ENCODE data around the gene IFFO2.

IFFO2 gene

GRCh38 chr1:18950401-18951026 is 6.0 kb downstream of the IFFO2 start:
- Mint-ChIP-seq H3K36me3 (ENCODE audit: low read depth) (peaks cover 12% of the 10 kb centered on the region), H3K4me1 (peaks cover 93% of the 10 kb centered on the region), H3K9me3 (no peaks in the 10 kb centered on the region), H3K4me3 (peak overlapping the region; percentile 80), H3K27ac (peak overlapping the region; percentile 99), H3K27me3 (no peaks in the 10 kb centered on the region)
- DNase-seq (peak; percentile 38), ATAC-seq (no peak)

GRCh38 chr1:18949686-18950400 is 6.6 kb downstream of the IFFO2 start:
- Mint-ChIP-seq H3K4me1 (peaks cover 96% of the 10 kb centered on the region), H3K4me3 (peak overlapping the region; percentile 80), H3K9me3 (no peaks in the 10 kb centered on the region), H3K27ac (peak overlapping the region; percentile 99), H3K27me3 (no peaks in the 10 kb centered on the region), H3K36me3 (ENCODE audit: low read depth) (peaks cover 12% of the 10 kb centered on the region)
- ATAC-seq (no peak), DNase-seq (peak; percentile 40)

DNA sequence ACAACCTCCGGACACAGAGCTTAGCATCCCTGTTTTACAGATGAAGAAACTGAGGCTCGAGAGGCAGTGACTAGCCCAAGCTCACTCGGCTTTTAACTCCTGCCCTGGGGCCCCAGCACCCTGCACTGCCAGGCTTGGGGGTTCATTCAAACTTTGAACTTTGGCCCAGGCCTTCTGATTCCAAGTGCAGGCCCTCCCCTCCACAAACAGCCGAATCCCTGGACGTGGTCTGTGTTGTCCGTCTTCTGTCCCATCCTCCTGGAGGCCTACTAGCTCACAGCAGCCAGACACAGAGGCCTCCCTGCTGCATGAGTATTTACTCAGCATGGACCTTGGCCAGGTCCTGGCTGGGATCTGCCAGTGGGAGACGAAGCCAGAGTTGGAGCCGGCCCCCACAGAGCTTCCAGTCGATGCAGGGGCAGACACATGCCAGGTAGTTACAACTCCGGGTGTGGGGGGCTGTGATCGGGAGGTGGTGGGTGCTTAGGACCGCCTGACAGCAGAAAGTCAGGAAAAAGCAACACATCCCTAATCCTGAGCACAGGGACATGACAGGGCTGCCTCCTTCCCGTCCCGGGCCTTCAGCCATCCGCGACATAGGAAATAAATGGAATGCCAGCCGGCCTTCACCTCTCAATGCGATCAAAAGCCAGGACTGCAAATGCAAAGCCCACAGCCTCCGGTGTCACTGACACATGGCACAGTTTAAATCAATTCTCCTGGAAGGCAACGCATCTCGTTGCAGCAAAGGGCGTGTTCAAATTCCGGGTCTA is 7.4 kb downstream of the IFFO2 start:
- Mint-ChIP-seq H3K27me3 (no peaks in the 10 kb centered on the region), H3K4me1 (peaks cover 93% of the 10 kb centered on the region), H3K4me3 (peak overlapping the region; percentile 80), H3K36me3 (ENCODE audit: low read depth) (peaks cover 13% of the 10 kb centered on the region), H3K9me3 (no peaks in the 10 kb centered on the region), H3K27ac (peak overlapping the region; percentile 99)
- no peak for ATAC-seq
- DNase-seq = no peak

DNA sequence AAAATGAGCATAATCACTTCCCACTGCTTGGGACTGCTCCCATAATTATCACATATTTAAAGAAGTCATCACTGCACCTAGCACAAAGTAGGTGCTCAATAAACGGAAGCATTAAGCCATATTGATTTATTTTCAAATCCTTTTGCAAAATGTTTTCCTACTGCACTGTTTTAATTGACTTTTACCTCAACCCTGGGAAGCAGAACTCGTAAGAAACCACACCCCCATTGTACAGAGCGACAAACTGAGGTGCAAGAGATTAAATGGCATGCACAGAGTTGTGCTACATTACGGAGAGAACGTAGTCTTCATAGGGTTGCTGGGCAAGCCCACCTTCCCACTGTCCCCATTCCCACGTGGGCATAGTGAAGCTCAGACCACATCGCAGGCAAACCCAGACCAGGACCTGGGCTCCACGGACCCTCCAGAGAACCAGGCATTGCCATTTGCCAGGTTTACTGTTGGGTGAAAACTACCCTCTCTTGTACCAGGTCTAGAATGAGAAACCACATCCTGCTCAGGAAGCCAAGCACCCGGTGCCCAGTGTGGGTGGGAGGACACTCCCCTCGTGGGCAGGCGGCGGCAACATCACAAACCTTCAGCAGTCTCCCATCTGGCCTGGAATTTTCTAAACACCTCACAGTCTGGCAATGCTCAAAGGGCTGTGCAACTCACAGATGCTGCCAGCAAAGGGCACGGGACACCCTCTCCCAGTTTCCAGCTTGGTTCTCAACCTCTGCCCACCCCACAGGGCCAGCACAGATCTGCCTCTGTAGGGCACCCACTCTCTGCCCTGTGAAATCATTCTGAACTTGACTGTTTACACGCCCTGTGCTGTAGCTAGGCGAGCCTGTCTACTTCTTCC is 8.2 kb downstream of the IFFO2 start:
- Mint-ChIP-seq H3K4me1 (peaks cover 91% of the 10 kb centered on the region), H3K9me3 (no peaks in the 10 kb centered on the region), H3K4me3 (peak overlapping the region; percentile 80), H3K27me3 (no peaks in the 10 kb centered on the region), H3K27ac (peak overlapping the region; percentile 99), H3K36me3 (ENCODE audit: low read depth) (peaks cover 14% of the 10 kb centered on the region)
- DNase-seq (peak; percentile 68), ATAC-seq (peak; percentile 29)

DNA sequence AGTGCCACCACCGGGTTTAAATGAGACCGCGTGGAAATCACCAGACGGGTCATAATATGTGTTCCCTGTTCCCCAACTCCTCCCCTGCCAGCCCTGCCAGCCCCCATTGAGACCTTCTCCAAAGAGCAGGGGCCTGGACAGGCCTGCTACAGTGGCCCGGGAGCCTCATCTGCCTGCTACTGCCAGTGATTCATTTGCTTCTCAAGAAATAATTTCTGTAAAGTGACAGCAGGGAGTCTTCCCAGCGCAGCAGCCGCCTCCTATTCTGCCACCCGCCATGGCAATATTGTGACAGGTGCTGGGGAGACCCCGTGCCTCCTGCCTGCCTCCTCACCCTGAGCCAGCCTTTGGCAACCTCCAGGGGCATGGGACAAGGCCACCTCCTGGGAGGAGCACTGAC is 8.9 kb downstream of the IFFO2 start:
- Mint-ChIP-seq H3K4me1 (peaks cover 84% of the 10 kb centered on the region), H3K27ac (peak overlapping the region; percentile 99), H3K4me3 (no peak overlapping the region), H3K9me3 (no peaks in the 10 kb centered on the region), H3K36me3 (ENCODE audit: low read depth) (peaks cover 13% of the 10 kb centered on the region), H3K27me3 (no peaks in the 10 kb centered on the region)
- ATAC-seq (no peak), DNase-seq (no peak)

GRCh38 chr1:18946550-18947381 is 9.7 kb downstream of the IFFO2 start:
- no peaks in the 10 kb centered on the region for H3K9me3 Mint-ChIP-seq
- H3K27ac Mint-ChIP-seq = peak overlapping the region; percentile 99
- H3K4me1 Mint-ChIP-seq = peaks cover 82% of the 10 kb centered on the region
- H3K36me3 Mint-ChIP-seq (ENCODE audit: low read depth) = peaks cover 9% of the 10 kb centered on the region
- H3K4me3 Mint-ChIP-seq = no peak overlapping the region
- no peaks in the 10 kb centered on the region for H3K27me3 Mint-ChIP-seq
- DNase-seq (no peak), ATAC-seq (no peak)

DNA sequence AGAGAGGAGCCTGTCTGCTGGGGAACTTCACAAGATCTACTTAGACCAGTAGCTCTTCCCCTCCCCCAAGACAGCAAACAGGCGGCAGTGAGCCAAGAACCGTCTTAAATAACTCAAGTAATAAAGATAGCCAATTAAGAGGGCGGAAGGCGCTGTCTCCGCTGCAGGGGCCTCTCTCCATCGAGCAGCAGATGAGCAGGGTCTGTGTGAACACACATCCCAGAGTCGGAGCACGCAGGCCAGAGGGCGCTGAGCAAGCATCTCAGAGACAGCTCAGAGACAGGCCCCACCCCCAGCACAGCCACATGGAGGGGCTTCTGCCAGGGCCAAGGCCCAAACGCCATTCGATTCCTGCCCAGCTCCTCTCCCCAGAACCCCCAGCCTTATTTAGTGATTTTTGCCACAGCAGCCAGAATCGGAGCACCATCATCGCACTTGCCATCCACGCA is 11.1 kb downstream of the IFFO2 start:
- DNase-seq (no peak), ATAC-seq (no peak)
- Mint-ChIP-seq H3K27me3 (no peaks in the 10 kb centered on the region), H3K36me3 (ENCODE audit: low read depth) (peaks cover 9% of the 10 kb centered on the region), H3K4me1 (peaks cover 80% of the 10 kb centered on the region), H3K27ac (peak overlapping the region; percentile 39), H3K4me3 (no peak overlapping the region), H3K9me3 (no peaks in the 10 kb centered on the region)

DNA sequence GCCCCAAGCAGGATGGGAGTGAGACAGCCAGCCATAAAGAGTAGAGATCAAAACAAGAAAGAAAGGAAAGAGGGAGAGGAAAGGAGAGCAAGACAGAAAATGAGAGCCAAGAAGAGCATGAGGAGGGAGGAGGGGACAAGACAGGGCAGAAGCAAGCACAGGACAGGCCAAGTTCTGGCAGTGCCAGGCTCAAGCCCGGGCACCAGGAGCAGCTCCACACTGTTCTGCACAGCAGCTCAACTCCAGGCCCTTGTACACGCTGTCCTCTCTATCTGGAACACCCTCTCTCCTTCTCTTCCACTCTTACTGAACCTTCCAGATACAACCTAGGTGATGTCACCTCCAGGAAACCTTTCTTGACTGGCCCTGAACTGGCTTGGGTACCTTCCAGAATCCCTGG is 11.7 kb downstream of the IFFO2 start:
- H3K4me1 Mint-ChIP-seq = peaks cover 79% of the 10 kb centered on the region

GRCh38 chr1:18943914-18944572 is 12.4 kb downstream of the IFFO2 start:
- Mint-ChIP-seq H3K27ac (no peak overlapping the region), H3K4me1 (peaks cover 74% of the 10 kb centered on the region)

More for the DNA sequence above, 11.7 kb downstream of the IFFO2 start:
- H3K27ac Mint-ChIP-seq = peak overlapping the region; percentile 39
- no peaks in the 10 kb centered on the region for H3K27me3 Mint-ChIP-seq
- ATAC-seq (no peak), DNase-seq (no peak)
- H3K36me3 Mint-ChIP-seq (ENCODE audit: low read depth) = peaks cover 9% of the 10 kb centered on the region
- no peaks in the 10 kb centered on the region for H3K9me3 Mint-ChIP-seq
- H3K4me3 Mint-ChIP-seq = no peak overlapping the region

DNA sequence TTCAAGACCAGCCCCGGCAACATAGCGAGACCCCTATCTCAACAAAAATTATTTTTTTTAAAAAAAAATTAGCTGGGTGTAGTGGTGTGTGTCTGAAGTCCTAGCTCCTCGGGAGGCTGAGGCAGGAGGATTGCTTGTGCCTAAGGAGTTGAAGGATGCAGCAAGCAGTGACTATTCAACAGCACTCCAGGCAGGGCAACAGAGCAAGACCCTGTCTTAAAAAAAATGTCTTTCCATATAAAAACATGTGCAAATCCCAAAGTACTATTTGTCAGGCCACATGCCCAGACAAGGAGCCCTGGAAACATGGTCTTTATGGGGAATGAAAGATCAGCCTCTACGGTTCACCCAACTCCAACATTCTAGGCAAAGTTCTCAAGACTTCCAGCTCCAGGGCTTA is 13.3 kb downstream of the IFFO2 start:
- Mint-ChIP-seq H3K9me3 (no peaks in the 10 kb centered on the region), H3K27me3 (no peaks in the 10 kb centered on the region), H3K27ac (no peak overlapping the region), H3K4me1 (peaks cover 69% of the 10 kb centered on the region), H3K36me3 (ENCODE audit: low read depth) (peaks cover 9% of the 10 kb centered on the region), H3K4me3 (no peak overlapping the region)
- no peak for ATAC-seq
- no peak for DNase-seq

More at GRCh38 chr1:18943914-18944572, 12.4 kb downstream of the IFFO2 start:
- ATAC-seq (no peak), DNase-seq (no peak)
- H3K9me3 Mint-ChIP-seq = no peaks in the 10 kb centered on the region
- H3K36me3 Mint-ChIP-seq (ENCODE audit: low read depth) = peaks cover 9% of the 10 kb centered on the region
- no peak overlapping the region for H3K4me3 Mint-ChIP-seq
- H3K27me3 Mint-ChIP-seq = no peaks in the 10 kb centered on the region

DNA sequence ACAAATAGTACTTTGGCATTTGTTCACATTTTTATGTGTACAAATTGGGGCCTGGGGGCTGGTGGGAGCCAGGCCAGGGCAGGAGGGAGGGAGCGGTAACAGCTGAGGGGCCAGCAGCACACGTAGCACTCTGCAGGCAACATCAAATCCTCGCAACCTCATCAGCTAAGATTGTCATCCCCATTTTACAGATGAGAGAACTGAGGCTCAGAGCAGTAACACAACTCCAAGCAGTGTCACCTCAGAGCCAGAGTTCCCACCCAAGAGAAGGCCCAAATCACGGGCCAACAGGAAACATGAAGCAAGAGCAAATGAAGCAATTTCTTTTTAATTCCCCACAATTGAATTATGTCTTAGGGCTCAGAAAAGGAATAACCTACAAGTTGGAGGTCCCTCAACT is 14.1 kb downstream of the IFFO2 start:
- ATAC-seq (no peak), DNase-seq (no peak)
- Mint-ChIP-seq H3K4me3 (no peak overlapping the region), H3K4me1 (peaks cover 63% of the 10 kb centered on the region), H3K27ac (no peak overlapping the region), H3K27me3 (no peaks in the 10 kb centered on the region), H3K9me3 (no peaks in the 10 kb centered on the region), H3K36me3 (ENCODE audit: low read depth) (peaks cover 9% of the 10 kb centered on the region)

GRCh38 chr1:18941221-18942141 is 15.0 kb downstream of the IFFO2 start:
- no peak for DNase-seq
- no peaks in the 10 kb centered on the region for H3K27me3 Mint-ChIP-seq
- no peak for ATAC-seq
- no peak overlapping the region for H3K27ac Mint-ChIP-seq
- H3K36me3 Mint-ChIP-seq (ENCODE audit: low read depth) = peaks cover 9% of the 10 kb centered on the region
- H3K9me3 Mint-ChIP-seq = no peaks in the 10 kb centered on the region
- H3K4me1 Mint-ChIP-seq = peaks cover 63% of the 10 kb centered on the region
- H3K4me3 Mint-ChIP-seq = no peak overlapping the region

All from activated naive CD8-positive, alpha-beta T cell treated with anti-CD3 and anti-CD28 coated beads, Interleukin-2, amount 50 U/mL, for 24 hours (primary cell).